Hematopoietic multipotent progenitor cell treated with erythropoietin and hydrocortisone succinate and interleukin-3 and kit ligand, for 17 days (in vitro differentiated cells): ENCODE data around the gene DDIT3.

Source experiments
- DNase-seq: peaks from one replicate; pipeline ENCODE4 v3.0.0-alpha.2; 2015; ENCODE audit warnings: low spot score

The DDIT3 gene

DNA sequence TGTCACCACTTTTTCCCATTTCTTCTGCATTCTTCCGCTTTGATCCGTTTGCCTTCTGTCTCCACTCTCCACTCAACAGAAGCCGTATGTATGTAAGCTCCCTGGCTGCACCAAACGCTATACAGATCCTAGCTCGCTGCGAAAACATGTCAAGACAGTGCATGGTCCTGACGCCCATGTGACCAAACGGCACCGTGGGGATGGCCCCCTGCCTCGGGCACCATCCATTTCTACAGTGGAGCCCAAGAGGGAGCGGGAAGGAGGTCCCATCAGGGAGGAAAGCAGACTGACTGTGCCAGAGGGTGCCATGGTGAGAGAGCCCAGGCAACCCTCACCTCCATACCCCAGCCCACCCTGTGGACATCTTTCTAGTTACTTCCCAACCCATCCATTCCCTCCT, 52.4 kb downstream of the DDIT3 start:
- no peak for DNase-seq

DNA sequence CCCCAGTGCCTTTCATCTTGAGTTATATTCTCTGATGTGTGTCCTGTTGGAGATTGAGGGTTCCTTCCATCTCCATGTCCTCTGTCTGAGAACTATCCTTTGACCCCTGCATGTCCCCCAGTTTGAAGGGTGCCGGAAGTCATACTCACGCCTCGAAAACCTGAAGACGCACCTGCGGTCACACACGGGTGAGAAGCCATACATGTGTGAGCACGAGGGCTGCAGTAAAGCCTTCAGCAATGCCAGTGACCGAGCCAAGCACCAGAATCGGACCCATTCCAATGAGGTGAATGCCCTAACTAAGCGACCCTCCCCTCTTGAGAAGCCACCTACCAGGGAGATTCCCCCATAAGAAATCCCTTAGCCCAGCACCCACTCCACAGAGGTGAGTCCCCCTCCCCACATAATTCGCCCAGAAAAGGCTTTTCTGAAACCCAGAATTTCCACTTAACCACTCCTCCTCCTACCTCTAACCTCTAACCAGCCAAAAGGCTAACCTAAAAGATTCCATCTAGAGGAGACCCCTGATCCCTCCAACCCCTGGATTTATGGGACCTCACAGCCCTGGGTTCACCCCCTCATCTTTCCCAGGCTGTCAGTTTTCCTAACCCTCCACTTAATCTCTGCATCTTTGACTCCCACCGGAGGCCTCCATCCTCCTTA, 53.0 kb downstream of the DDIT3 start:
- no peak for DNase-seq
